ENCODE results near the gene TFCP2.

Gene TFCP2

GRCh38 chr12:51150777-51151176, 22.2 kb downstream of the TFCP2 start:
- DNase-seq (ENCODE audit: low read depth) = no peak

- DNase-seq (ENCODE audit: low read depth) = no peak
Measured at GRCh38 chr12:51147309-51147708, 25.6 kb downstream of the TFCP2 start.

GRCh38 chr12:51139292-51139844, 33.6 kb downstream of the TFCP2 start:
- no peak for DNase-seq (ENCODE audit: low read depth)

GRCh38 chr12:51132693-51133092, 40.2 kb downstream of the TFCP2 start:
- no peak for DNase-seq (ENCODE audit: low read depth)

GRCh38 chr12:51131745-51132521, 41.0 kb downstream of the TFCP2 start:
- DNase-seq (ENCODE audit: low read depth) = no peak

GRCh38 chr12:51128919-51129318, 44.0 kb downstream of the TFCP2 start:
- no peak for DNase-seq (ENCODE audit: low read depth)

- no peak for DNase-seq (ENCODE audit: low read depth)
Measured at GRCh38 chr12:51127050-51127729, 45.7 kb downstream of the TFCP2 start.

GRCh38 chr12:51126297-51126696, 46.6 kb downstream of the TFCP2 start:
- no peak for DNase-seq (ENCODE audit: low read depth)

GRCh38 chr12:51124504-51124903, 48.4 kb downstream of the TFCP2 start:
- DNase-seq (ENCODE audit: low read depth) = no peak

- DNase-seq (ENCODE audit: low read depth) = no peak
Measured at GRCh38 chr12:51122844-51123243, 50.1 kb downstream of the TFCP2 start.

GRCh38 chr12:51118706-51119105, 54.2 kb downstream of the TFCP2 start:
- no peak for DNase-seq (ENCODE audit: low read depth)

- DNase-seq (ENCODE audit: low read depth) = no peak
Measured at GRCh38 chr12:51115533-51115932, 57.4 kb downstream of the TFCP2 start.

- no peak for DNase-seq (ENCODE audit: low read depth)
Measured at GRCh38 chr12:51108136-51108535, 64.8 kb downstream of the TFCP2 start.

- DNase-seq (ENCODE audit: low read depth) = no peak
Measured at GRCh38 chr12:51103977-51104376, 69.0 kb downstream of the TFCP2 start.

- no peak for DNase-seq (ENCODE audit: low read depth)
Measured at GRCh38 chr12:51098611-51099010, 74.3 kb downstream of the TFCP2 start.

GRCh38 chr12:51090705-51091229, 82.2 kb downstream of the TFCP2 start:
- DNase-seq (ENCODE audit: low read depth) = no peak

GRCh38 chr12:51087818-51088217, 85.1 kb downstream of the TFCP2 start:
- DNase-seq (ENCODE audit: low read depth) = no peak

GRCh38 chr12:51086933-51087332, 86.0 kb downstream of the TFCP2 start:
- DNase-seq (ENCODE audit: low read depth) = no peak

GRCh38 chr12:51085757-51086156, 87.2 kb downstream of the TFCP2 start:
- DNase-seq (ENCODE audit: low read depth) = no peak

- peak; percentile 90 for DNase-seq (ENCODE audit: low read depth)
Measured at GRCh38 chr12:51083126-51083833, 89.7 kb downstream of the TFCP2 start, which contains the start of gene CSRNP2. CSRNP2 (minus strand) TSS chr12:51083596; CDS start chr12:51076561, 7,035 bp downstream.

GRCh38 chr12:51082561-51083125, 90.3 kb downstream of the TFCP2 start:
- DNase-seq (ENCODE audit: low read depth) = no peak

- no peak for DNase-seq (ENCODE audit: low read depth)
Measured at GRCh38 chr12:51081421-51081820, 91.5 kb downstream of the TFCP2 start.

Data from stimulated activated CD8-positive, alpha-beta memory T cell treated with anti-CD3 and anti-CD28 coated beads, Interleukin-4, amount 100 ng/mL, for 24 hours (primary cell).